GM10248 (cell line): ENCODE data around the gene SCO1.

Experiments
- CTCF ChIA-PET: fragments of 300-600 bp; sonication (Branson Sonifier 250); formaldehyde crosslinking; extraction: SDS; loops from one replicate; lab custom pipeline; 2021; ENCODE audit warnings: antibody characterized with exemption; lab: Yijun Ruan, JAX
- POLR2A ChIA-PET: fragments of 350-650 bp; sonication (Branson Sonifier 250); formaldehyde crosslinking; extraction: SDS; loops from one replicate; lab custom pipeline; 2020; ENCODE audit warnings: antibody characterized with exemption; lab: Yijun Ruan, JAX
- DNase-seq: peaks from one replicate; pipeline ENCODE4 v3.0.0; 2012; ENCODE audit errors: extremely low spot score
- CTCF ChIP-seq: IDR thresholded peaks from 2 replicates; pipeline ENCODE4 v1.5.1; 2012; ENCODE audit warnings: mild to moderate bottlenecking, low read depth; ENCODE audit errors: extremely low read depth, missing control alignments, control extremely low read depth

SCO1 gene

DNA sequence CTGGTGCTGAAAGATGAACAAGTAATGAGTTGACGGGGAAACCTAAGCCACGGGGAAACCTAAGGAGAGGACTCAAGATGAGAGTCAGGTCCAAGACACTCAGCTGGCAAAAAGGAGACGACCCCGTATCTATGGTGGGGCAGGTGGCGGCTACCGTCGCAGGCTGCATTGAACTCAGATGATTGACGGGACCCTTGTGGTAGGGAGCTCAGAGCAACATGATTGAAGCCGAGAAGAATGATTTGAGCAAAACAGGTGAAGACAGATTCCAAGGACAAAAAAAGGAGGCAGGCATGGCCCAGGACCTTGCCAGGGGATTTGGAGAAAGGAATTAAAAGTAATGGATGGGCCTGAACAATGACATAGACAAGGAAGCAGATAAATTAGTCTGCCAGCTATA, 32.8 kb downstream of the SCO1 start:
- POLR2A ChIA-PET = no interaction called here
- TF ChIP-seq CTCF = no peak
- CTCF ChIA-PET = interaction anchor here (1.3 to 2.9 kb wide), 6 partner anchors 9 to 72 kb away, joined by 3 to 14 read pairs (median 4); no protein-coding TSS in a partner anchor
- no peak for DNase-seq

GRCh38 chr17:10663231-10663630, 34.1 kb downstream of the SCO1 start:
- no peak for TF ChIP-seq CTCF
- no peak for DNase-seq
- ChIA-PET CTCF (interaction anchor here (1.0 to 2.0 kb wide), 4 partner anchors 8 to 73 kb away, joined by 4 read pairs; no protein-coding TSS in a partner anchor), POLR2A (no interaction called here)

DNA sequence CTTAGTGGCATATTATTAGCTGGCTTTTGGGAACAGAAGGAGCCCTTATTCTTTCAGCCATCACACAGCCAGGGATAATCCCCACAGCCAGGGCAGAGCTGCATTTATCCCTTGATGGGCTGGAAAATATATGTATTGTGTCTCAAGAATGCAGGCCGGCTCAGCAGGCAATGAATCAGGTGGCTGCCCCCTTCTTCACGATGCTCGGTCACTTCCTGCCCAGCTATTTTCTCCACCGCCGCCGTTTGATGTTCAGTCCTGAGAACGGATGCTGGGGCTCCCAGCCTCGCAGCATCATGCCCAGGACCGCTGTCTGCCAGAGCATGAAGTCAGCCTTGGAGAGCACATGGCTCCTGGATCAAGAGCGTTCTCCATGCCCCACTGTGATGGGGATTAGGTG, 35.9 kb downstream of the SCO1 start:
- POLR2A ChIA-PET = no interaction called here
- no peak for DNase-seq
- no peak for TF ChIP-seq CTCF
- CTCF ChIA-PET = interaction anchor here (1.8 kb wide), 1 partner anchor 14 kb away, joined by 6 read pairs; no protein-coding TSS in a partner anchor

DNA sequence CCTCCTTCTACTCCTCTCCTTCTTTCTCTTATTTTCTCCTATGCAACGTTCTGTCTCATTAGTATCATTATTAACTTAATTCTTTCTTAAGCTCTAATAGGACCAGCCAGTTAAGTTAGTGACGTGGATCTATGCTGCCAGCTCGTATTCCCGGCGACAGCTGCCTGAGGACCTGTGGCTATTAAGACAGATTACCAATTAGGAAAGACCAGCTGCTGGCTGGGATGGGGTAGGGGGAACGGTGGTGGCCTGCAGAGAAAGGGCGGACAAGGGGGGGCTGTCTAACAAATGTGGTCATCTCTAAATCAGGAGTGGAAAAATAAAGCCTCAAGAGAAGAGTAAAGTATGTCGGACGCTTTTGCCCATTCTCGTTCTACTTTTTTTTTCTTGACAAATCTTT, 39.5 kb downstream of the SCO1 start:
- ChIA-PET CTCF (no interaction called here), POLR2A (interaction anchor here (0.7 kb wide), 1 partner anchor 1340 kb away, joined by 4 read pairs; the partner anchor contains the start of gene ZNF18)
- DNase-seq = no peak
- no peak for TF ChIP-seq CTCF

GRCh38 chr17:10657148-10657547, 40.2 kb downstream of the SCO1 start, which contains the start of gene MYH3:
Gene MYH3 (minus strand): TSS chr17:10657309. CDS start chr17:10655064, 2,245 bp downstream.
- ChIA-PET POLR2A (no interaction called here), CTCF (interaction anchor here (2.3 kb wide), 1 partner anchor 11 kb away, joined by 9 read pairs; no protein-coding TSS in a partner anchor)
- no peak for DNase-seq
- no peak for TF ChIP-seq CTCF

GRCh38 chr17:10653987-10654386, 43.3 kb downstream of the SCO1 start:
- ChIA-PET POLR2A (no interaction called here), CTCF (interaction anchor here (1.1 to 2.7 kb wide), 5 partner anchors 9 to 191 kb away, joined by 3 to 8 read pairs (median 4); no protein-coding TSS in a partner anchor)
- no peak for DNase-seq
- TF ChIP-seq CTCF = no peak
